Ovary (tissue), 3 donors: Measurements from ENCODE around the gene LILRA6.

ENCODE experiments used
- EP300 ChIP-seq: sonication (generic); formaldehyde crosslinking; IDR thresholded peaks from one replicate; pipeline ENCODE4 v1.6.1; 2017; ENCODE audit warnings: antibody characterized with exemption
- TF ChIP-seq, protein P1 (sequence below), 3 donors: fragments of 450-650 bp in 2 of 3; fragments of 200-600 bp in 1 of 3; IDR thresholded peaks; one replicate each; pipeline versions ENCODE4 v1.5.1 to v1.8.0; 2016 to 2022; ENCODE audit warnings: antibody characterized with exemption in 3 of 3, mild to moderate bottlenecking in 1 of 3
- donor health status: DM: no; HTN: no; CAD: no.

DNA sequence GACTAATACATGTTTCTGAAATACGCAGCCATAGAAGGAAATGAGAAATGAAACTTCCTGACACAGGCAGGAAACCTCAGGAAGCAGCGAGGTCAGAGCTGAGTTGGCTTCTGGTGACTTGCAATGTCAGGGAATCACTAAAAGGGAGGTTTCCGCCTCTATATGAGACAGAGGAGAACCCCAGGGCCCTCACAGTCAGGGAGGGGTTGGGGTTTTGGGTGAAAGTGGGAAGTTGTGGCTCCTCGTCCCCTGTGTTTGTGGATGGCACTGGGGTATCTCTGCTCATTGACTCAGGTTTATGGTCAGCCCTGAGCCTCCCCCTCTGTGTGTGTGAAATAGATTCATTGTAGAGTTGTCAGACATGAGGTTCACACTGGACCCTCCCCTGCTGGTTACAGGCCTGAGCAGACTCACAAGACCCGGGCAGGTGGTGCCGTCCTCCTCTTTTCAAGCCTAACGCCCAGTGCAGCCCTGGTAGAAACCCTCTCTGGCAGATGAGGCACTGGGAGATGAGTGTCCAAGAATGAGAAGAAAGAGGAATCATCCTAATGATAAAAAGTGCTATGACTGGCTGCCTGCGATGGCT lies 5.5 kb upstream of the LILRA6 start:
- TF ChIP-seq EP300 = no peak
- TF ChIP-seq, protein P1, sequence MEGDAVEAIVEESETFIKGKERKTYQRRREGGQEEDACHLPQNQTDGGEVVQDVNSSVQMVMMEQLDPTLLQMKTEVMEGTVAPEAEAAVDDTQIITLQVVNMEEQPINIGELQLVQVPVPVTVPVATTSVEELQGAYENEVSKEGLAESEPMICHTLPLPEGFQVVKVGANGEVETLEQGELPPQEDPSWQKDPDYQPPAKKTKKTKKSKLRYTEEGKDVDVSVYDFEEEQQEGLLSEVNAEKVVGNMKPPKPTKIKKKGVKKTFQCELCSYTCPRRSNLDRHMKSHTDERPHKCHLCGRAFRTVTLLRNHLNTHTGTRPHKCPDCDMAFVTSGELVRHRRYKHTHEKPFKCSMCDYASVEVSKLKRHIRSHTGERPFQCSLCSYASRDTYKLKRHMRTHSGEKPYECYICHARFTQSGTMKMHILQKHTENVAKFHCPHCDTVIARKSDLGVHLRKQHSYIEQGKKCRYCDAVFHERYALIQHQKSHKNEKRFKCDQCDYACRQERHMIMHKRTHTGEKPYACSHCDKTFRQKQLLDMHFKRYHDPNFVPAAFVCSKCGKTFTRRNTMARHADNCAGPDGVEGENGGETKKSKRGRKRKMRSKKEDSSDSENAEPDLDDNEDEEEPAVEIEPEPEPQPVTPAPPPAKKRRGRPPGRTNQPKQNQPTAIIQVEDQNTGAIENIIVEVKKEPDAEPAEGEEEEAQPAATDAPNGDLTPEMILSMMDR (IDR thresholded peaks at IDR 0.05) = no peak
